Hematopoietic multipotent progenitor cell (in vitro differentiated cells): Measurements from ENCODE around the gene IRF3. TPM values are rescaled to one million over a fixed set of nuclear protein-coding genes. Genes with fewer than 3 reads are reported as not detected.
A peak's percentile ranks its signal among the peaks of the same experiment; 100 is the strongest.

Experiments
- DNase-seq, 3 donors: peaks; one replicate each; pipeline ENCODE4 v3.0.0-alpha.2; 2011 to 2015; ENCODE audit warnings: low read depth in 2 of 3, low spot score in 2 of 3
- total RNA-seq: library from RNA; depleted of rRNA; stranded (reverse); fragments of >200 nt; gene quantifications from one replicate; pipeline ENCODE4 v1.2.3, GENCODE V29; 2012

The IRF3 gene
- 86.7 TPM for total RNA-seq

GRCh38 chr19:49665351-49666119 is at the start of gene IRF3, which contains the start of gene BCL2L12:
Gene IRF3, minus strand, starts transcription at chr19:49665857. Its CDS starts 1,019 bp downstream, at chr19:49664838.
Gene BCL2L12, plus strand, starts transcription at chr19:49665933. Its CDS starts 760 bp downstream, at chr19:49666693.
- peak; percentile 97 to 98 (median 98) for DNase-seq

- DNase-seq = no peak
These were observed 47.7 kb upstream of the IRF3 start for GRCh38 chr19:49713236-49713845.

GRCh38 chr19:49712397-49712859 is 46.8 kb upstream of the IRF3 start:
- no peak for DNase-seq

- no peak for DNase-seq
These were observed 44.8 kb upstream of the IRF3 start for GRCh38 chr19:49710372-49710951.

- DNase-seq = no peak
These were observed 40.3 kb upstream of the IRF3 start for GRCh38 chr19:49705919-49706318.

- DNase-seq = no peak
These were observed 39.4 kb upstream of the IRF3 start for GRCh38 chr19:49704888-49705642.

- DNase-seq = no peak
These were observed 35.7 kb upstream of the IRF3 start for GRCh38 chr19:49701271-49701786.

GRCh38 chr19:49700563-49700962 is 34.9 kb upstream of the IRF3 start:
- DNase-seq = no peak

GRCh38 chr19:49699364-49699763 is 33.7 kb upstream of the IRF3 start:
- no peak for DNase-seq

GRCh38 chr19:49696865-49697264 is 31.2 kb upstream of the IRF3 start:
- no peak for DNase-seq

- DNase-seq = no peak
These were observed 30.5 kb upstream of the IRF3 start for GRCh38 chr19:49696115-49696514.

GRCh38 chr19:49692147-49692506 is 26.5 kb upstream of the IRF3 start:
- DNase-seq = no peak

- DNase-seq = peak in 2 of 3 donors; percentile 40 to 47
These were observed 25.8 kb upstream of the IRF3 start for GRCh38 chr19:49691243-49692146.

GRCh38 chr19:49690656-49691242 is 25.1 kb upstream of the IRF3 start, which contains the start of gene CPT1C:
Gene CPT1C, plus strand, starts transcription at chr19:49691116. Its CDS starts 1,137 bp downstream, at chr19:49692253.
- DNase-seq = peak in 1 of 3 donors; percentile 20

- DNase-seq = no peak
These were observed 24.5 kb upstream of the IRF3 start for GRCh38 chr19:49690079-49690655.

- DNase-seq = peak in 1 of 3 donors; percentile 30
These were observed 23.7 kb upstream of the IRF3 start, which contains the start of gene ADM5 for GRCh38 chr19:49689133-49690078. Gene ADM5, plus strand, starts transcription at chr19:49689594. Its CDS starts 244 bp downstream, at chr19:49689838.

GRCh38 chr19:49688531-49689132 is 23.0 kb upstream of the IRF3 start:
- DNase-seq = no peak
